Activated B cell treated with CpG ODN at 0.5 μM for 24 hours (primary cell): ENCODE results near the gene MYLK. TPM values are rescaled to one million over a fixed set of nuclear protein-coding genes. Genes with fewer than 3 reads are reported as not detected.

Experiments
- ATAC-seq: fragments of 200-7000 bp; cut with Tn5 transposase; one replicate; pipeline ENCODE4 v1.10.0; 2021; ENCODE audit warnings: low read depth, mild to moderate bottlenecking, moderate library complexity
- CTCF ChIA-PET: fragments of 350-600 bp; sonication (Branson Sonifier 250); formaldehyde crosslinking; loops from one replicate; lab custom pipeline; 2021; ENCODE audit warnings: antibody characterized with exemption; lab: Charles Lee
- POLR2A ChIA-PET: fragments of 350-600 bp; sonication (Branson Sonifier 250); formaldehyde crosslinking; loops from one replicate; lab custom pipeline; 2021; ENCODE audit warnings: antibody characterized with exemption; lab: Charles Lee
- DNase-seq: peaks from one replicate; pipeline ENCODE4 v3.0.0; 2022
- H3K27ac Mint-ChIP-seq: one replicate; pipeline ENCODE4 v1.8.0; 2020; ENCODE audit warnings: mixed read lengths
- H3K27me3 Mint-ChIP-seq: one replicate; pipeline ENCODE4 v1.8.0; 2021; ENCODE audit warnings: mixed read lengths
- H3K36me3 Mint-ChIP-seq: one replicate; pipeline ENCODE4 v1.8.0; 2021; ENCODE audit warnings: low read depth, mixed read lengths
- H3K4me1 Mint-ChIP-seq: one replicate; pipeline ENCODE4 v1.8.0; 2021; ENCODE audit warnings: mixed read lengths
- H3K4me3 Mint-ChIP-seq: one replicate; pipeline ENCODE4 v1.8.0; 2020; ENCODE audit warnings: mild to moderate bottlenecking, mixed read lengths
- H3K9me3 Mint-ChIP-seq: one replicate; pipeline ENCODE4 v1.8.0; 2020; ENCODE audit warnings: mixed read lengths
- intact Hi-C: fragments of 100-400 bp; cut with micrococcal nuclease; formaldehyde crosslinking; loops from one replicate; pipeline ENCODE4 v1.15.1; 2024
- total RNA-seq: library from RNA; stranded (reverse); gene quantifications from 2 replicates; pipeline ENCODE4 v1.2.3, GENCODE V29; 2022
- TF ChIP-seq, protein P1 (sequence below): fragments of 200-600 bp; IDR thresholded peaks from one replicate; pipeline ENCODE4 v1.8.0; 2022; ENCODE audit warnings: antibody characterized with exemption, mild to moderate bottlenecking

The MYLK gene
- total RNA-seq, 1 donor from 2014 or later = not detected

- ATAC-seq (no peak), DNase-seq (no peak)
- H3K36me3 Mint-ChIP-seq = no peaks in the 10 kb centered on the region
- POLR2A ChIA-PET = no interaction called here
- intact Hi-C loops = no loop called here
- no peaks in the 10 kb centered on the region for H3K27me3 Mint-ChIP-seq
- no peak overlapping the region for H3K27ac Mint-ChIP-seq
- TF ChIP-seq, protein P1, sequence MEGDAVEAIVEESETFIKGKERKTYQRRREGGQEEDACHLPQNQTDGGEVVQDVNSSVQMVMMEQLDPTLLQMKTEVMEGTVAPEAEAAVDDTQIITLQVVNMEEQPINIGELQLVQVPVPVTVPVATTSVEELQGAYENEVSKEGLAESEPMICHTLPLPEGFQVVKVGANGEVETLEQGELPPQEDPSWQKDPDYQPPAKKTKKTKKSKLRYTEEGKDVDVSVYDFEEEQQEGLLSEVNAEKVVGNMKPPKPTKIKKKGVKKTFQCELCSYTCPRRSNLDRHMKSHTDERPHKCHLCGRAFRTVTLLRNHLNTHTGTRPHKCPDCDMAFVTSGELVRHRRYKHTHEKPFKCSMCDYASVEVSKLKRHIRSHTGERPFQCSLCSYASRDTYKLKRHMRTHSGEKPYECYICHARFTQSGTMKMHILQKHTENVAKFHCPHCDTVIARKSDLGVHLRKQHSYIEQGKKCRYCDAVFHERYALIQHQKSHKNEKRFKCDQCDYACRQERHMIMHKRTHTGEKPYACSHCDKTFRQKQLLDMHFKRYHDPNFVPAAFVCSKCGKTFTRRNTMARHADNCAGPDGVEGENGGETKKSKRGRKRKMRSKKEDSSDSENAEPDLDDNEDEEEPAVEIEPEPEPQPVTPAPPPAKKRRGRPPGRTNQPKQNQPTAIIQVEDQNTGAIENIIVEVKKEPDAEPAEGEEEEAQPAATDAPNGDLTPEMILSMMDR = no peak
- H3K4me3 Mint-ChIP-seq = no peak overlapping the region
- CTCF ChIA-PET = no interaction called here
- no peaks in the 10 kb centered on the region for H3K9me3 Mint-ChIP-seq
- H3K4me1 Mint-ChIP-seq = no peaks in the 10 kb centered on the region
Observed at GRCh38 chr3:123805504-123805903, 78.6 kb downstream of the MYLK start.

DNA sequence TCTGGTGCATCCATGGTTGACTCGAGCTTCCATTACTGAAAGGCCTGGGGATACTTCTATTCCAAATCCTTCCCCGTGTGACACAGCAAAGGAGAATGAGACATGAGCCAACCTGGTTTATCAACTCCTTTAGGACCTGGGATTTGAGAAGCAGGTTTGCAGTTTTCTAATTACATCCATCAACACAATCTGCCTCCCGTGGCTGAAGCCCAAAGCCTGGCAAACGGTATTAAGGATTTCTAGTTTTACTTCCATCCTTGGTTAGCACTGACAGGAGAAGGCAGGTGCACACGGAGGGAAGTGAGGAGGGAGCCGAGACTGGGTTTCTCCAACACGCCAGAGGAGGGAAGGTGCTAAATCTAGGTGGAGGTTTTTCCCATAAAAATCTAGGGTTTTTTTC lies 79.0 kb downstream of the MYLK start:
- no peaks in the 10 kb centered on the region for H3K36me3 Mint-ChIP-seq
- ChIA-PET CTCF (no interaction called here), POLR2A (no interaction called here)
- H3K9me3 Mint-ChIP-seq = no peaks in the 10 kb centered on the region
- no peak overlapping the region for H3K4me3 Mint-ChIP-seq
- intact Hi-C loops = no loop called here
- H3K4me1 Mint-ChIP-seq = no peaks in the 10 kb centered on the region
- TF ChIP-seq, protein P1 = no peak
- H3K27me3 Mint-ChIP-seq = no peaks in the 10 kb centered on the region
- DNase-seq (no peak), ATAC-seq (no peak)
- H3K27ac Mint-ChIP-seq = no peak overlapping the region

DNA sequence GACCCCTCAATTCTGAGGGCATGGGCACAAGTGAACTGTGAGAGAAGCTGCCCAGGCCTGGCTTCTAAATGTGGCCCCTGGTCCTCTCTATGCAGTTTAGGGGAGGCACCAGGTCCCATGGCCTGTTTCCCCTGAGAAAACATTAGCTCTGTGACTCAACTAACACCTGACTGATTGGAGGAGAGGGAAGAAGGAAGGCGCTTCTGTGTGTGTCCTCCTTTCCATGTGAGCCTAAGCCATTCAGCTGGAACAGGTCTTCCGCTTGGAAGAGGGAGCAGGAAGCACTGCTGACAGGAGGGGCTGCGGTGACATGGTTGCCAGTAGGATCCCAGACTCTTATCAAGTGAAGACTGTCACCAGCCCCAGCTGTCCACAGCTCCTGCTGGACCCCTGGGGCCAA lies 79.5 kb downstream of the MYLK start:
- Mint-ChIP-seq H3K4me1 (no peaks in the 10 kb centered on the region), H3K4me3 (no peak overlapping the region), H3K36me3 (no peaks in the 10 kb centered on the region), H3K27ac (no peak overlapping the region), H3K27me3 (no peaks in the 10 kb centered on the region), H3K9me3 (no peaks in the 10 kb centered on the region)
- ChIA-PET CTCF (no interaction called here), POLR2A (no interaction called here)
- intact Hi-C loops = no loop called here
- TF ChIP-seq, protein P1 = no peak
- DNase-seq (no peak), ATAC-seq (no peak)

DNA sequence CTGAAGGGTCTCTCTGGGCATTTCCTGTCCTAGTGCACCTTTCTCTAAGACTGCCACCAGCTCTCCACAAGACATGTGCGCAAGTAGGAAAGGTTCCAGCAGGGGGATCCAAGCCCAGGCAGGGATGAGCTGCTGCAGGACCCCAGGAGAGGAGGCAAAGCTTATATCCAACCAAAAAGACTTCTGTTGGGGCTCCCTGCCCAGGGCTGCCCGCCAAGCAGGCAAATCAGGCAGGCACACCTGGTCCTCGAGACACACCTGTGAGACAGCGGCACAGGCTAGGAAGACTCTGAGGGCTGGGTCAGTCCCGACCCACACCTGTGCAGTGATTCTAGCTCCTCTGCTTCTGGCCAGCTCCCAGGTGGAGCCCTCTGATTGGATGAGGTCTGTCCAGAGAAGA lies 80.6 kb downstream of the MYLK start:
- Mint-ChIP-seq H3K36me3 (no peaks in the 10 kb centered on the region), H3K9me3 (no peaks in the 10 kb centered on the region), H3K27ac (no peak overlapping the region), H3K4me1 (no peaks in the 10 kb centered on the region), H3K27me3 (no peaks in the 10 kb centered on the region), H3K4me3 (no peak overlapping the region)
- TF ChIP-seq, protein P1 = no peak
- DNase-seq (no peak), ATAC-seq (no peak)
- intact Hi-C loops = no loop called here
- POLR2A ChIA-PET = no interaction called here
- CTCF ChIA-PET = no interaction called here

- ChIA-PET POLR2A (no interaction called here), CTCF (no interaction called here)
- H3K27me3 Mint-ChIP-seq = no peaks in the 10 kb centered on the region
- no peak overlapping the region for H3K27ac Mint-ChIP-seq
- H3K9me3 Mint-ChIP-seq = no peaks in the 10 kb centered on the region
- ATAC-seq = no peak
- no peak overlapping the region for H3K4me3 Mint-ChIP-seq
- DNase-seq = no peak
- TF ChIP-seq, protein P1 = no peak
- intact Hi-C loops = no loop called here
- H3K4me1 Mint-ChIP-seq = no peaks in the 10 kb centered on the region
- no peaks in the 10 kb centered on the region for H3K36me3 Mint-ChIP-seq
Observed at GRCh38 chr3:123802007-123802625, 82.0 kb downstream of the MYLK start.
